Neural progenitor cell (in vitro differentiated cells): ENCODE data around the gene P2RY12. TPM values are rescaled to one million over a fixed set of nuclear protein-coding genes. Genes with fewer than 3 reads are reported as not detected.

ENCODE experiments used
- DNase-seq: peaks from one replicate; pipeline ENCODE4 v3.0.0-alpha.2; 2016; ENCODE audit warnings: low spot score
- H2AFZ ChIP-seq: fragments of 200-600 bp; sonication (generic); replicated peaks from 2 replicates; pipeline ENCODE4 v1.6.1; 2016; ENCODE audit warnings: antibody characterized with exemption
- H3F3A ChIP-seq: fragments of 200-600 bp; sonication (generic); 2 replicates; pipeline ENCODE4 v1.6.1; 2016; ENCODE audit warnings: antibody characterized with exemption, low read depth
- H3K27ac ChIP-seq: fragments of 200-600 bp; sonication (generic); 2 replicates; pipeline ENCODE4 v1.5.1; 2016; ENCODE audit warnings: mild to moderate bottlenecking
- H3K27me3 ChIP-seq: fragments of 200-600 bp; sonication (generic); 2 replicates; pipeline ENCODE4 v1.6.1; 2016; ENCODE audit warnings: mild to moderate bottlenecking, moderate library complexity
- H3K36me3 ChIP-seq: fragments of 200-600 bp; sonication (generic); 2 replicates; pipeline ENCODE4 v1.5.1; 2016
- H3K4me1 ChIP-seq: fragments of 200-600 bp; sonication (generic); 2 replicates; pipeline ENCODE4 v1.6.1; 2016; ENCODE audit warnings: mixed run types
- H3K4me2 ChIP-seq: fragments of 200-600 bp; sonication (generic); 2 replicates; pipeline ENCODE4 v1.6.1; 2016
- H3K4me3 ChIP-seq: fragments of 200-600 bp; sonication (generic); 2 replicates; pipeline ENCODE4 v1.5.1; 2016
- H3K79me2 ChIP-seq: fragments of 200-600 bp; sonication (generic); 2 replicates; pipeline ENCODE4 v1.6.1; 2016; ENCODE audit warnings: low read depth
- H3K9ac ChIP-seq: fragments of 200-600 bp; sonication (generic); 2 replicates; pipeline ENCODE4 v1.6.1; 2016
- H3K9me3 ChIP-seq: fragments of 200-600 bp; sonication (generic); 2 replicates; pipeline ENCODE4 v1.5.1; 2016; ENCODE audit warnings: low read depth
- H4K20me1 ChIP-seq: fragments of 200-600 bp; sonication (generic); 2 replicates; pipeline ENCODE4 v1.6.1; 2016; ENCODE audit warnings: low read depth
- H3K27ac Mint-ChIP-seq: 3 replicates; pipeline ENCODE4 v1.8.0; 2021; ENCODE audit warnings: mixed read lengths
- H3K27me3 Mint-ChIP-seq: 2 replicates; pipeline ENCODE4 v1.8.0; 2022; ENCODE audit warnings: low read depth, mild to moderate bottlenecking, inconsistent platforms, moderate library complexity, mixed read lengths; ENCODE audit not compliant: insufficient read depth
- H3K36me3 Mint-ChIP-seq: 3 replicates; pipeline ENCODE4 v1.8.0; 2021; ENCODE audit warnings: mixed read lengths
- H3K4me1 Mint-ChIP-seq: 3 replicates; pipeline ENCODE4 v1.8.0; 2021; ENCODE audit warnings: mixed read lengths
- H3K4me3 Mint-ChIP-seq: 3 replicates; pipeline ENCODE4 v1.8.0; 2021; ENCODE audit warnings: mild to moderate bottlenecking, moderate library complexity, mixed read lengths
- H3K9me3 Mint-ChIP-seq: 3 replicates; pipeline ENCODE4 v1.8.0; 2020; ENCODE audit warnings: mixed read lengths
- CTCF ChIP-seq: fragments of 200-600 bp; sonication (generic); IDR thresholded peaks from 2 replicates; pipeline ENCODE4 v1.5.1; 2017; ENCODE audit warnings: antibody characterized with exemption, mild to moderate bottlenecking
- EZH2 ChIP-seq: fragments of 200-600 bp; sonication (generic); IDR thresholded peaks from 2 replicates; pipeline ENCODE4 v1.6.1; 2017; ENCODE audit warnings: antibody characterized with exemption, mild to moderate bottlenecking, moderate library complexity
- EZH2phosphoT487 ChIP-seq: fragments of 200-600 bp; sonication (generic); IDR thresholded peaks from 2 replicates; pipeline ENCODE4 v1.6.1; 2017; ENCODE audit warnings: antibody characterized with exemption
- total RNA-seq: library from RNA; depleted of rRNA; stranded (reverse); fragments of >200 nt; gene quantifications from 2 replicates; pipeline ENCODE4 v1.2.3, GENCODE V29; 2015; ENCODE audit warnings: low replicate concordance

Gene P2RY12
- total RNA-seq, 1 donor from 2014 or later, result not detected

- Mint-ChIP-seq H3K9me3 (no peaks in the 10 kb centered on the region), H3K27ac (no peak overlapping the region), H3K27me3 (no peaks in the 10 kb centered on the region), H3K36me3 (peaks cover 5% of the 10 kb centered on the region), H3K4me1 (peaks cover 7% of the 10 kb centered on the region), H3K4me3 (no peak overlapping the region)
- no peak for DNase-seq
- H3F3A ChIP-seq, result peaks cover 5% of the 10 kb centered on the region
- no peaks in the 10 kb centered on the region for H3K79me2 ChIP-seq
- H3K9ac ChIP-seq, result no peak overlapping the region
- H3K4me1 ChIP-seq, result peaks cover 5% of the 10 kb centered on the region
- no peak overlapping the region for H2AFZ ChIP-seq
- H3K27me3 ChIP-seq, result no peaks in the 10 kb centered on the region
- H3K9me3 ChIP-seq, result no peaks in the 10 kb centered on the region
- H3K27ac ChIP-seq, result no peak overlapping the region
- H3K4me3 ChIP-seq, result no peak overlapping the region
- H3K36me3 ChIP-seq, result no peaks in the 10 kb centered on the region
- no peak overlapping the region for H3K4me2 ChIP-seq
- TF ChIP-seq CTCF (no peak), EZH2 (no peak), EZH2phosphoT487 (no peak)
- H4K20me1 ChIP-seq, result no peaks in the 10 kb centered on the region
These were observed 77.4 kb downstream of the P2RY12 start for GRCh38 chr3:151307131-151307530.

GRCh38 chr3:151306168-151306810 lies 78.3 kb downstream of the P2RY12 start:
- Mint-ChIP-seq H3K36me3 (peaks cover 5% of the 10 kb centered on the region), H3K4me1 (peaks cover 7% of the 10 kb centered on the region), H3K27me3 (no peaks in the 10 kb centered on the region), H3K27ac (no peak overlapping the region), H3K4me3 (no peak overlapping the region), H3K9me3 (no peaks in the 10 kb centered on the region)
- Histone ChIP-seq H3K9me3 (no peaks in the 10 kb centered on the region), H3K27me3 (no peaks in the 10 kb centered on the region), H3K27ac (no peak overlapping the region), H3K36me3 (no peaks in the 10 kb centered on the region), H3K4me3 (no peak overlapping the region), H3F3A (peaks cover 5% of the 10 kb centered on the region), H3K79me2 (no peaks in the 10 kb centered on the region), H3K4me1 (peaks cover 5% of the 10 kb centered on the region), H3K4me2 (no peak overlapping the region), H4K20me1 (no peaks in the 10 kb centered on the region), H2AFZ (no peak overlapping the region), H3K9ac (no peak overlapping the region)
- TF ChIP-seq EZH2 (no peak), EZH2phosphoT487 (no peak), CTCF (no peak)
- DNase-seq, result no peak

DNA sequence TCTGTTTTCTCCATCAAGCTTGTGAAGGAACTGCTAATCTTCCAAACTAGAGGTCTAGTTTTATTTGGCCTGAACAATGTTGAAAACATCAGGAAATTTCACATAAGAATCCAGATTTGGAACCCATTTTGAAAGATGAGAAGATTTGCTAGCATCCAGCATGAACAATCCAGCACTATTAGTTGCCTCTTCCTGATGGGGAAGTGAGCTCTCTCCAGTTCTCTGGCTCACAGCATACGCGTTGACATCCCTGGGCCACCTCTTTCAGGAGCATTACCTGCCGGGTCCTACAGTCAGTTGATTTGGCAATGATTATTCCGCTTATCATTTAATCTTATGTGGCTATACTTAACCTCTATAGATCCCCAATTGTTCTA lies 78.8 kb downstream of the P2RY12 start:
- no peak for TF ChIP-seq CTCF
- TF ChIP-seq EZH2, result no peak
- TF ChIP-seq EZH2phosphoT487, result no peak
- peaks cover 5% of the 10 kb centered on the region for H3K4me1 ChIP-seq
- H3K9me3 Mint-ChIP-seq, result no peaks in the 10 kb centered on the region
- no peaks in the 10 kb centered on the region for H3K27me3 ChIP-seq
- no peaks in the 10 kb centered on the region for H4K20me1 ChIP-seq
- H3K9me3 ChIP-seq, result no peaks in the 10 kb centered on the region
- no peak overlapping the region for H3K27ac Mint-ChIP-seq
- H3K36me3 Mint-ChIP-seq, result peaks cover 5% of the 10 kb centered on the region
- peaks cover 7% of the 10 kb centered on the region for H3K4me1 Mint-ChIP-seq
- H3K27me3 Mint-ChIP-seq, result no peaks in the 10 kb centered on the region
- no peak overlapping the region for H2AFZ ChIP-seq
- H3K4me3 ChIP-seq, result no peak overlapping the region
- no peaks in the 10 kb centered on the region for H3K79me2 ChIP-seq
- no peak overlapping the region for H3K4me3 Mint-ChIP-seq
- H3K9ac ChIP-seq, result no peak overlapping the region
- H3K36me3 ChIP-seq, result no peaks in the 10 kb centered on the region
- DNase-seq, result no peak
- peaks cover 5% of the 10 kb centered on the region for H3F3A ChIP-seq
- H3K4me2 ChIP-seq, result no peak overlapping the region
- no peak overlapping the region for H3K27ac ChIP-seq
